ENCODE measurements around the gene SLC38A9. TPM values are rescaled to one million over a fixed set of nuclear protein-coding genes. Genes with fewer than 3 reads are reported as not detected.

Gene SLC38A9
- total RNA-seq, 4 donors from 2014 or later: 50.5 to 175 (median 86.7) TPM

GRCh38 chr5:55599148-55600050 is 112.7 kb downstream of the SLC38A9 start:
- peak overlapping the region; percentile 89 to 93 for H3K27ac ChIP-seq
- TF ChIP-seq POLR2A (IDR thresholded peaks at IDR 0.05) (no peak), CTCF (IDR thresholded peaks at IDR 0.05) (no peak)
- DNase-seq: peak in 1 of 2 donors; percentile 33
- no peaks in the 10 kb centered on the region for H3K9me3 ChIP-seq
- H3K27me3 ChIP-seq: no peaks in the 10 kb centered on the region
- no peaks in the 10 kb centered on the region for H3K36me3 ChIP-seq
- intact Hi-C loops (cut with DNase I; ENCODE audit: low total_unique reads): loop anchor here (10.0 kb wide), 1 partner anchor 65 kb away; the partner anchor contains the start of gene PLPP1
- H3K4me1 ChIP-seq: peaks cover 5 to 36% of the 10 kb centered on the region in 2 donors
- H3K4me3 ChIP-seq: no peak overlapping the region

- peak; percentile 68 to 83 for DNase-seq
- Histone ChIP-seq H3K9me3 (no peaks in the 10 kb centered on the region), H3K36me3 (no peaks in the 10 kb centered on the region), H3K4me1 (peaks cover 5 to 18% of the 10 kb centered on the region in 2 donors), H3K4me3 (no peak overlapping the region), H3K27me3 (no peaks in the 10 kb centered on the region), H3K27ac (peak overlapping the region; percentile 83 to 93)
- intact Hi-C loops (cut with DNase I; ENCODE audit: low total_unique reads): no loop called here
- TF ChIP-seq CTCF (IDR thresholded peaks at IDR 0.05): no peak
- TF ChIP-seq POLR2A (IDR thresholded peaks at IDR 0.05): no peak
Observed at GRCh38 chr5:55597014-55597981, 114.8 kb downstream of the SLC38A9 start.

- no peaks in the 10 kb centered on the region for H3K27me3 ChIP-seq
- H3K27ac ChIP-seq: no peak overlapping the region
- no peaks in the 10 kb centered on the region for H3K36me3 ChIP-seq
- peaks cover 0 to 12% of the 10 kb centered on the region in 2 donors for H3K4me1 ChIP-seq
- DNase-seq: no peak
- no peaks in the 10 kb centered on the region for H3K9me3 ChIP-seq
- no peak for TF ChIP-seq POLR2A (IDR thresholded peaks at IDR 0.05)
- no peak for TF ChIP-seq CTCF (IDR thresholded peaks at IDR 0.05)
- H3K4me3 ChIP-seq: no peak overlapping the region
- intact Hi-C loops (cut with DNase I; ENCODE audit: low total_unique reads): no loop called here
Observed at GRCh38 chr5:55594671-55595070, 117.5 kb downstream of the SLC38A9 start.

- TF ChIP-seq CTCF (IDR thresholded peaks at IDR 0.05) (no peak), POLR2A (IDR thresholded peaks at IDR 0.05) (no peak)
- no peak for DNase-seq
- Histone ChIP-seq H3K4me1 (peaks cover 0 to 12% of the 10 kb centered on the region in 2 donors), H3K36me3 (no peaks in the 10 kb centered on the region), H3K4me3 (no peak overlapping the region), H3K27me3 (no peaks in the 10 kb centered on the region), H3K9me3 (no peaks in the 10 kb centered on the region), H3K27ac (no peak overlapping the region)
- intact Hi-C loops (cut with DNase I; ENCODE audit: low total_unique reads): no loop called here
Observed at GRCh38 chr5:55593115-55593472, 119.0 kb downstream of the SLC38A9 start.

All from uterus (tissue), 4 donors.